GM12872 (cell line): ENCODE results near the gene XPNPEP3.

Source experiments
- TF ChIP-seq, protein P1 (sequence below): IDR thresholded peaks from 3 replicates; pipeline ENCODE4 v1.5.1; 2011; ENCODE audit warnings: low read depth, mild to moderate bottlenecking, low read length, moderate library complexity; ENCODE audit not compliant: insufficient read depth

XPNPEP3 gene

DNA sequence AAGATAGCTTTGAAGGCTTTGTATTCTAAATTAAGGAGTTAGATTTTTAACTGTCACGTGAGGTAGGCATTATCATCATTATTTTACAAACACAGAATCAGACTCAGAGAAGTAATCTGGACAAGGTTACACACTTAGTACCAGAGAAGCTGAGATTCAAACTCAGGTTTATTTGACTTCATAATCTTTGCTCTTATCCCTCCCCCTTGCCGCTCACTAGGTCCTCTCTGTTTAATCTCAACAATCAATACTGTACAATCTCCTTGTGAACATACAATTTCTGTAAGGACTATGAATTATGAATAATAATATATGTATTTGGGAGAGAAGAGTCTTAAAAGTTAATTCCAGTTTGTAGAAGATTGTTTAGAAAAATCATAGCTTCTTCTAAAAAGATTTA lies 10.2 kb downstream of the XPNPEP3 start:
- TF ChIP-seq, protein P1, sequence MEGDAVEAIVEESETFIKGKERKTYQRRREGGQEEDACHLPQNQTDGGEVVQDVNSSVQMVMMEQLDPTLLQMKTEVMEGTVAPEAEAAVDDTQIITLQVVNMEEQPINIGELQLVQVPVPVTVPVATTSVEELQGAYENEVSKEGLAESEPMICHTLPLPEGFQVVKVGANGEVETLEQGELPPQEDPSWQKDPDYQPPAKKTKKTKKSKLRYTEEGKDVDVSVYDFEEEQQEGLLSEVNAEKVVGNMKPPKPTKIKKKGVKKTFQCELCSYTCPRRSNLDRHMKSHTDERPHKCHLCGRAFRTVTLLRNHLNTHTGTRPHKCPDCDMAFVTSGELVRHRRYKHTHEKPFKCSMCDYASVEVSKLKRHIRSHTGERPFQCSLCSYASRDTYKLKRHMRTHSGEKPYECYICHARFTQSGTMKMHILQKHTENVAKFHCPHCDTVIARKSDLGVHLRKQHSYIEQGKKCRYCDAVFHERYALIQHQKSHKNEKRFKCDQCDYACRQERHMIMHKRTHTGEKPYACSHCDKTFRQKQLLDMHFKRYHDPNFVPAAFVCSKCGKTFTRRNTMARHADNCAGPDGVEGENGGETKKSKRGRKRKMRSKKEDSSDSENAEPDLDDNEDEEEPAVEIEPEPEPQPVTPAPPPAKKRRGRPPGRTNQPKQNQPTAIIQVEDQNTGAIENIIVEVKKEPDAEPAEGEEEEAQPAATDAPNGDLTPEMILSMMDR = no peak

DNA sequence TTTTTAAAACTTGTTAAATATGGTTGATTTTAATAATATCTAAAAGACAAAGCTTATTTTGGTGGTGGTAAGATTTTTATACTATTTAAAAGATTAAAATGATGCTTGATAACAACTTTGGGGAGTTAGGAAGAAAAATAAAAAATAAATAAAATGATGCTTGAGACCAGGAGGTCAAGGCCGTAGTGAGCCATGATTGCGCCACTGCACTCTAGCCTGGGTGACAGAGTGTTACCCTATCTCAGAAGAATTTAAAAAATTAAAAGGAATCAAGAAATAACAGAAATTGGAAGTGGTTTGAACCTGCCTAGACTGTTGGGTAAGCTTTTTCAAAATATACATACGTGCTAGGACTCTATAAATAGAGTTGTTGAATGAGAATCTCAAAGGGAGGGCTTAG lies 17.1 kb downstream of the XPNPEP3 start:
- TF ChIP-seq, protein P1 = no peak

DNA sequence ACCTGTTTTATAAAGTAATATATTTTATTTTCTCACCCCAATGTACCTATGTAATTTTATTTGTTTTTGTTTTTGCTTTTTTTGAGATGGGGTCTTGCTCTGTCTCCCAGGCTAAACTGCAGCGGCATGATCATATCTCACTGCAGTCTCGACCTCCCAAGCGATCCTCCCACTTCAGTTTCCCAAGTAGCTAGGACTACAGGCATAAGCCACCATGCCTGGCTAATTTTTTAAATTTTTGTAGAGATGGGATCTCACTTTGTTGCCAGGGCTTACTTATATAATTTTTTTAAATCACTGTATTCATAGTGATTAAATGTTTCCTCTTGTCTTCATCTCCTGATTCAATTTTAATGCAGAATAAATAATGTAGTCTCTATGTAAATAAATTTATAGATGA lies 18.2 kb downstream of the XPNPEP3 start:
- TF ChIP-seq, protein P1 = no peak

- TF ChIP-seq, protein P1 = no peak
These were observed 20.0 kb downstream of the XPNPEP3 start for GRCh38 chr22:40876907-40877306.

DNA sequence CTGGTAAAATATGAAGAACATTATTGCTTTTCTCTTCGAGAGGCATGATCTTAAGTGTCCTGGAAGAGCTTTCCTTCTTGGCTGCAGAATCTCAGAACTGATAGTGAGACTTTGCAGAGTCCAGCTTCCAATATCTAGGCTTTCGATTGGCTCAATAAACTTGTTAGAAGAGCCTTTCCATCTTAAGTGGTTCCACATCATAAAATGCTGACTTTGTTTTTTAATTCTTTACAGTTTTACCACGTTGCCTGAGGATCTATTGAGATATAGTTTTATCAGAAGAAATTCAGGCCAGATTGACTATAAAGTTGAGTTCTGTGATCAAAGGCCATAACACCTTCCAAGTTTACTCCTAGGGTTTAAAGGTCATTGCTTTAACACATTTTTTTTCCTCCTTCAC lies 20.5 kb downstream of the XPNPEP3 start:
- TF ChIP-seq, protein P1 = no peak

DNA sequence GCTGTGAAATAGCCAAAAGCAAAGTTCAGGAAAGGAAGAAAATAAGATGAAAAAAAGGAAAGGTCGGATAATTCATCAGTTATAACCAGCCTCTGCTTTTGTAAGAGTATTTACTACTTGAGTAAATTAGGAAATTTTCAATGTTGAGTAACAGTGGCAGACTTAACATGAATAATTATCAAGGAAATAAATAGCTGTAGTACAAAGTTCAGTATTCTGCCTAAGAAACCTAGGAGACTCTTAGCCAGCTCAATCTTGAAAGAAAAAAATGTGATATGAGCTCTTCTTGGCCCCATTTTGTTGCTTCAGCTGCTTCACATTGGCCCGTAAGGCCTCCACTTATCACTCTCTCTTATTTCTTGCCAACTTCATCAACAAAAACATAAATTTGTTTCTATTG lies 22.0 kb downstream of the XPNPEP3 start:
- TF ChIP-seq, protein P1 = no peak

DNA sequence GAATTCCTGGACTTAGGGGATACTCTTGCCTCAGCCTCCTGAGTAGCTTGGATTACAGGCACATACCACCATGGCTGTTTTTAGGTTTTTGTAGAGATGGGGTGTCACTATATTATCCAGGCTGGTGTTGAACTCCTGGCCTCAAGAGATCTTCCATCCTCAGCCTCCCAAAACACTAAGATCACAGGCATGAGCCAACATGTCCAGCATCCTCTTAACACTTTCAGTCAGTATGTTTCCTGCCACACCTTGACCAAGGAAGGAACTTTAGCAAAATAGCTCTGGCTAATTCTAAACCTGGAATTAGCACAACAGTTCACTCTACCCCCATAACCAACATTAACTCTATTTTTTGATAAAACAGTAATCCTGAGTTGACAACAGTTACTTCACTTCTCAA lies 32.2 kb downstream of the XPNPEP3 start:
- TF ChIP-seq, protein P1 = no peak

- TF ChIP-seq, protein P1 = no peak
These were observed 33.9 kb downstream of the XPNPEP3 start for GRCh38 chr22:40890881-40891280.
